H1 (cell line): ENCODE measurements around the gene GOLGA6C. TPM values are rescaled to one million over a fixed set of nuclear protein-coding genes. Genes with fewer than 3 reads are reported as not detected.
A peak's percentile ranks its signal among the peaks of the same experiment; 100 is the strongest.

Experiments used
- CTCF ChIA-PET: fragments of 300-600 bp; sonication (Branson Sonifier 250); formaldehyde crosslinking; loops from one replicate; lab custom pipeline; 2021; ENCODE audit not compliant: partially characterized antibody; lab: Charles Lee
- POLR2A ChIA-PET: fragments of 300-600 bp; sonication (Branson Sonifier 250); formaldehyde crosslinking; loops from one replicate; lab custom pipeline; 2021; ENCODE audit warnings: inconsistent platforms; ENCODE audit not compliant: partially characterized antibody; lab: Charles Lee
- DNase-seq, 2 experiments: peaks; one replicate each; pipeline versions ENCODE4 v3.0.0 to v3.0.0-alpha.2; 2010 to 2022; ENCODE audit warnings: low spot score in 2 of 2, low read depth in 1 of 2, mixed read lengths in 1 of 2
- FAIRE-seq: peaks from 2 replicates; lab custom pipeline; 2011; peaks lifted over from hg19 to GRCh38; lab: Jason Lieb, UNC
- H2AFZ ChIP-seq: 2 replicates; pipeline ENCODE4 v1.8.1; 2012; ENCODE audit warnings: low read length, inconsistent platforms
- H2AK5ac ChIP-seq: 2 replicates; pipeline ENCODE4 v1.6.1; 2013; ENCODE audit warnings: low read depth, low read length
- H2BK120ac ChIP-seq: replicated peaks from 2 replicates; pipeline ENCODE3; 2013; ENCODE audit warnings: low read depth, low read length, inconsistent platforms
- H2BK12ac ChIP-seq: 2 replicates; pipeline ENCODE4 v1.6.1; 2013; ENCODE audit warnings: low read depth, low read length
- H2BK15ac ChIP-seq: 2 replicates; pipeline ENCODE4 v1.6.1; 2013; ENCODE audit warnings: low read length
- H2BK20ac ChIP-seq: 2 replicates; pipeline ENCODE4 v1.6.1; 2013; ENCODE audit warnings: low read length
- H2BK5ac ChIP-seq: 2 replicates; pipeline ENCODE4 v1.6.1; 2013; ENCODE audit warnings: low read depth, low read length
- H3K14ac ChIP-seq: 2 replicates; pipeline ENCODE4 v1.6.1; 2013; ENCODE audit warnings: inconsistent platforms; ENCODE audit not compliant: insufficient read length
- H3K18ac ChIP-seq: 2 replicates; pipeline ENCODE4 v1.6.1; 2013; ENCODE audit warnings: low read length; ENCODE audit errors: extremely low read depth
- H3K23ac ChIP-seq: 2 replicates; pipeline ENCODE4 v1.6.1; 2013; ENCODE audit warnings: inconsistent platforms; ENCODE audit not compliant: insufficient read length
- H3K23me2 ChIP-seq: 2 replicates; pipeline ENCODE4 v1.6.1; 2013; ENCODE audit warnings: low read depth, low read length
- H3K27ac ChIP-seq: 2 replicates; pipeline ENCODE4 v1.6.1; 2011; ENCODE audit warnings: low read depth, low read length, inconsistent platforms
- H3K27me3 ChIP-seq, 4 experiments: replicated peaks in 1 of 4; 1 replicate in 1 of 4; 2 replicates in 3 of 4; pipeline versions ENCODE4 v1.6.1 to v1.8.1; 2011 to 2013; ENCODE audit warnings: low read length in 3 of 4, mild to moderate bottlenecking in 3 of 4, inconsistent platforms in 2 of 4, mixed read lengths in 2 of 4, moderate library complexity in 1 of 4; ENCODE audit not compliant: control insufficient read depth in 3 of 4, insufficient read depth in 3 of 4; ENCODE audit errors: extremely low read depth in 1 of 4
- H3K36me3 ChIP-seq, 4 experiments: 2 replicates each; pipeline versions ENCODE4 v1.6.1 to v1.8.1; 2011 to 2013; ENCODE audit warnings: mild to moderate bottlenecking in 4 of 4, low read length in 3 of 4, moderate library complexity in 2 of 4, control low read depth in 1 of 4, inconsistent platforms in 1 of 4; ENCODE audit not compliant: insufficient read depth in 4 of 4, control insufficient read depth in 2 of 4
- H3K4ac ChIP-seq: replicated peaks from 2 replicates; pipeline ENCODE3; 2013; ENCODE audit warnings: low read length, low read depth, mixed read lengths, inconsistent platforms; ENCODE audit not compliant: insufficient read length
- H3K4me1 ChIP-seq, 4 experiments: replicated peaks in 1 of 4; 1 replicate in 1 of 4; 2 replicates in 3 of 4; pipeline versions ENCODE4 v1.6.1 to v1.8.1; 2011 to 2013; ENCODE audit warnings: low read length in 3 of 4, inconsistent platforms in 2 of 4, mixed read lengths in 1 of 4; ENCODE audit not compliant: insufficient read depth in 4 of 4, control insufficient read depth in 3 of 4
- H3K4me2 ChIP-seq, 2 experiments: 2 replicates each; pipeline versions ENCODE4 v1.6.1 to v1.8.1; 2011 to 2013; ENCODE audit warnings: low read depth in 2 of 2, low read length in 2 of 2, control low read depth in 1 of 2, inconsistent platforms in 1 of 2, mild to moderate bottlenecking in 1 of 2; ENCODE audit not compliant: insufficient read depth in 1 of 2
- H3K4me3 ChIP-seq, 4 experiments: fragments of 200-600, 300-600 bp in 1 of 4; sonication (generic), shearing (Covaris generic), sonication (Bioruptor Twin) in 1 of 4; 2 replicates each; pipeline versions ENCODE4 v1.5.1 to v1.8.1; 2011 to 2016; ENCODE audit warnings: low read length in 4 of 4, low read depth in 3 of 4, control low read depth in 2 of 4, inconsistent platforms in 2 of 4, mild to moderate bottlenecking in 2 of 4, mixed read lengths in 1 of 4, moderate library complexity in 1 of 4; ENCODE audit not compliant: insufficient read depth in 2 of 4; ENCODE audit errors: extremely low read depth in 1 of 4
- H3K56ac ChIP-seq: replicated peaks from 2 replicates; pipeline ENCODE3; 2013; ENCODE audit warnings: low read depth, mild to moderate bottlenecking, mixed read lengths, low read length, inconsistent platforms; ENCODE audit not compliant: insufficient read length
- H3K79me1 ChIP-seq: 2 replicates; pipeline ENCODE4 v1.6.1; 2013; ENCODE audit warnings: low read depth, low read length, control low read depth
- H3K79me2 ChIP-seq, 2 experiments: 2 replicates each; pipeline versions ENCODE4 v1.6.1 to v1.8.1; 2012 to 2013; ENCODE audit warnings: low read length in 2 of 2, mild to moderate bottlenecking in 2 of 2, inconsistent platforms in 1 of 2; ENCODE audit not compliant: insufficient read depth in 2 of 2, control insufficient read depth in 1 of 2
- H3K9ac ChIP-seq, 4 experiments: replicated peaks in 1 of 4; 1 replicate in 1 of 4; 2 replicates in 3 of 4; pipeline versions ENCODE4 v1.6.1 to v1.8.1; 2011 to 2013; ENCODE audit warnings: low read depth in 3 of 4, low read length in 3 of 4, control low read depth in 2 of 4, mild to moderate bottlenecking in 2 of 4, moderate library complexity in 2 of 4, inconsistent platforms in 1 of 4; ENCODE audit errors: extremely low read depth in 1 of 4
- H3K9me3 ChIP-seq, 2 experiments: 2 replicates each; pipeline versions ENCODE4 v1.6.1 to v1.8.1; 2012 to 2013; ENCODE audit warnings: mild to moderate bottlenecking in 2 of 2, moderate library complexity in 2 of 2, control low read depth in 1 of 2, inconsistent platforms in 1 of 2, low read depth in 1 of 2, low read length in 1 of 2, mixed read lengths in 1 of 2; ENCODE audit not compliant: insufficient read depth in 2 of 2
- H4K20me1 ChIP-seq, 2 experiments: replicated peaks in 1 of 2; 2 replicates each; pipeline versions ENCODE3 to v1.8.1; 2011 to 2013; ENCODE audit warnings: inconsistent platforms in 2 of 2, low read length in 2 of 2, mild to moderate bottlenecking in 1 of 2; ENCODE audit not compliant: insufficient read depth in 2 of 2, control insufficient read depth in 1 of 2
- H4K5ac ChIP-seq: 2 replicates; pipeline ENCODE4 v1.6.1; 2013; ENCODE audit warnings: low read length, low read depth, mixed read lengths, inconsistent platforms; ENCODE audit not compliant: insufficient read length
- H4K8ac ChIP-seq: 2 replicates; pipeline ENCODE4 v1.8.0; 2013; ENCODE audit warnings: mild to moderate bottlenecking, moderate library complexity, low read length, inconsistent platforms; ENCODE audit not compliant: insufficient read depth; ENCODE audit errors: extremely low read depth
- H4K91ac ChIP-seq: replicated peaks from 2 replicates; pipeline ENCODE3; 2013; ENCODE audit warnings: low read length, mixed read lengths, inconsistent platforms; ENCODE audit not compliant: insufficient read length
- CHD1 ChIP-seq: IDR thresholded peaks from 2 replicates; pipeline ENCODE4 v1.6.1; 2012; ENCODE audit warnings: low read depth, low read length, improper control_type of control experiment
- GABPA ChIP-seq: IDR thresholded peaks from 2 replicates; pipeline ENCODE4 v1.6.1; 2011; ENCODE audit warnings: mild to moderate bottlenecking, low read length, moderate library complexity, borderline replicate concordance; ENCODE audit not compliant: insufficient read depth
- MAX ChIP-seq: IDR thresholded peaks from 2 replicates; pipeline ENCODE4 v1.6.1; 2012; ENCODE audit warnings: inconsistent platforms
- POLR2A ChIP-seq, 2 experiments: IDR thresholded peaks; 1 replicate in 1 of 2; 2 replicates in 1 of 2; pipeline ENCODE4 v1.6.1; 2011; ENCODE audit warnings: low read depth in 2 of 2, low read length in 2 of 2, mild to moderate bottlenecking in 2 of 2; ENCODE audit errors: control extremely low read depth in 1 of 2
- RAD21 ChIP-seq, 2 experiments: IDR thresholded peaks in 1 of 2; conservative IDR thresholded peaks in 1 of 2; 2 replicates each; pipeline ENCODE4 v1.6.1; 2011; ENCODE audit warnings: low read depth in 2 of 2, low read length in 2 of 2, improper control_type of control experiment in 1 of 2, inconsistent platforms in 1 of 2, mild to moderate bottlenecking in 1 of 2, moderate library complexity in 1 of 2
- WGBS, 2 experiments: shearing (Covaris generic) in 1 of 2; methylation state at CpG; one replicate each; pipeline versions ENCODE4 v1.1.6 to v1.1.7; 2013 to 2015; ENCODE audit warnings: low lambda C conversion rate in 2 of 2, mixed read lengths in 2 of 2, inconsistent platforms in 1 of 2, low coverage in 1 of 2, missing lambda C conversion rate in 1 of 2; ENCODE audit not compliant: insufficient replicate concordance in 2 of 2, insufficient coverage in 1 of 2, insufficient read length in 1 of 2; ENCODE audit errors: extremely low coverage in 1 of 2, missing lambda C conversion rate in 1 of 2; 5-methylcytosine and 5-hydroxymethylcytosine counted together
- polyA plus RNA-seq, 7 experiments: library from polyadenylated mRNA; depleted of rRNA in 3 of 7; stranded (reverse) in 5 of 7; unstranded in 2 of 7; fragments of >200 nt in 5 of 7; fragments of 200-250 nt in 2 of 7; gene quantifications; 1 replicate in 5 of 7; 2 replicates in 1 of 7; 4 replicates in 1 of 7; pipeline versions ENCODE4 v1.2.1 to v1.2.3, GENCODE V29; 2011 to 2013; ENCODE audit warnings: missing spikeins in 2 of 7, mixed read lengths in 2 of 7
- total RNA-seq: library from RNA; stranded (reverse); fragmentation: NEBNext Ultra II Directional; extraction: Animal tissue kit (Norgen Biotek cat#: 25700); gene quantifications from 2 replicates; pipeline ENCODE4 v1.2.1, GENCODE V29; 2021

Gene GOLGA6C
- total and polyA plus RNA-seq, 2 of the 8 experiments (the other 6 are each of a cell fraction or from before 2014, with no cell fraction given), result 0.14 to 0.35 TPM

- no peak overlapping the region for H3K4me3 ChIP-seq
- H3K79me2 ChIP-seq, result peaks cover 0 to 4% of the 10 kb centered on the region in 2 experiments; a peak in 2 of 4 replicates
- H3K4ac ChIP-seq, result no peak overlapping the region
- H3K4me1 ChIP-seq, result peaks cover 0 to 17% (median 3%) of the 10 kb centered on the region in 4 experiments; a peak in 4 of 7 replicates
- H2AK5ac ChIP-seq, result no peak overlapping the region
- peaks cover 9 to 21% (median 10%) of the 10 kb centered on the region in 4 experiments; a peak in 7 of 8 replicates for H3K36me3 ChIP-seq
- no peak overlapping the region for H3K4me2 ChIP-seq
- ChIA-PET POLR2A (interaction anchor here (0.6 to 2.8 kb wide), 8 partner anchors 10 to 404 kb away, joined by 3 to 10 read pairs (median 3); partner anchors contain the start of genes C15orf39 and PPCDC), CTCF (interaction anchor here (0.6 to 5.6 kb wide), 17 partner anchors 9 to 446 kb away, joined by 3 to 24 read pairs (median 3); partner anchors contain the start of gene C15orf39)
- no peak overlapping the region for H2BK5ac ChIP-seq
- H4K8ac ChIP-seq, result no peak overlapping the region
- WGBS, 2 experiments, result 91% methylated on average over 4 of the region's 5 CpGs; no CpG with 5 or more reads in 1 of the 2 experiments
- DNase-seq (peak in 1 of 2 experiments; percentile 58), FAIRE-seq (no peak)
- H2BK15ac ChIP-seq, result no peak overlapping the region
- H3K9ac ChIP-seq, result 0 out of 7 replicates have a peak overlapping the region, but pooled peaks of 1 of the 4 experiments have one; percentile 13
- no peak overlapping the region for H2BK20ac ChIP-seq
- H3K27me3 ChIP-seq, result peaks cover 0 to 3% (median 0%) of the 10 kb centered on the region in 4 experiments; a peak in 1 of 7 replicates
- no peak overlapping the region for H3K56ac ChIP-seq
- no peak overlapping the region for H4K5ac ChIP-seq
- H3K79me1 ChIP-seq, result no peaks in the 10 kb centered on the region; the same call in 1 of the 2 replicates
- no peak overlapping the region for H2AFZ ChIP-seq
- no peak overlapping the region for H3K23ac ChIP-seq
- peaks cover 14 to 18% of the 10 kb centered on the region in 2 experiments for H4K20me1 ChIP-seq
- H3K23me2 ChIP-seq, result no peaks in the 10 kb centered on the region
- no peak overlapping the region for H3K27ac ChIP-seq
- no peak overlapping the region for H4K91ac ChIP-seq
- H2BK120ac ChIP-seq, result no peak overlapping the region
- H3K9me3 ChIP-seq, result no peaks in the 10 kb centered on the region
- no peak overlapping the region for H3K18ac ChIP-seq
- H3K14ac ChIP-seq, result no peak overlapping the region
- H2BK12ac ChIP-seq, result no peak overlapping the region
- TF ChIP-seq CHD1 (no peak), RAD21 (IDR thresholded peaks at IDR 0.05 in 1 of 2, conservative IDR thresholded peaks at IDR 0.05 in 1 of 2; ENCODE audit: low read depth in 2 of 2, low read length in 2 of 2) (no peak), MAX (no peak), GABPA (no peak), POLR2A (IDR thresholded peaks at IDR 0.05; ENCODE audit: control extremely low read depth in 1 of 2, low read depth in 2 of 2, low read length in 2 of 2) (no peak)
Measured at GRCh38 chr15:75215107-75216004, 42.8 kb upstream of the GOLGA6C start.
